IPS-15b (cell line): ENCODE results near the gene KRTAP5-9.
"Not testable (repeated sequence)": the region's sequence is repeated elsewhere in the genome, so short reads cannot be mapped to it uniquely, and the experiment has no call there.

ENCODE experiments used
- H3K27me3 ChIP-seq: one replicate; pipeline ENCODE4 v1.6.1; 2013; ENCODE audit warnings: low read length; ENCODE audit not compliant: control insufficient read depth, insufficient read depth
- H3K36me3 ChIP-seq: one replicate; pipeline ENCODE4 v1.6.1; 2013; ENCODE audit warnings: low read length; ENCODE audit not compliant: control insufficient read depth, insufficient read depth
- H3K4me1 ChIP-seq: one replicate; pipeline ENCODE4 v1.6.1; 2013; ENCODE audit warnings: mild to moderate bottlenecking, low read length; ENCODE audit not compliant: control insufficient read depth, insufficient read depth
- H3K4me3 ChIP-seq: one replicate; pipeline ENCODE4 v1.5.1; 2013; ENCODE audit warnings: low read depth, low read length
- H3K9ac ChIP-seq: one replicate; pipeline ENCODE4 v1.6.1; 2013; ENCODE audit warnings: low read depth, mild to moderate bottlenecking, low read length
- H3K9me3 ChIP-seq: one replicate; pipeline ENCODE4 v1.6.1; 2013; ENCODE audit warnings: mild to moderate bottlenecking, low read length; ENCODE audit not compliant: control insufficient read depth, insufficient read depth

Gene KRTAP5-9

DNA sequence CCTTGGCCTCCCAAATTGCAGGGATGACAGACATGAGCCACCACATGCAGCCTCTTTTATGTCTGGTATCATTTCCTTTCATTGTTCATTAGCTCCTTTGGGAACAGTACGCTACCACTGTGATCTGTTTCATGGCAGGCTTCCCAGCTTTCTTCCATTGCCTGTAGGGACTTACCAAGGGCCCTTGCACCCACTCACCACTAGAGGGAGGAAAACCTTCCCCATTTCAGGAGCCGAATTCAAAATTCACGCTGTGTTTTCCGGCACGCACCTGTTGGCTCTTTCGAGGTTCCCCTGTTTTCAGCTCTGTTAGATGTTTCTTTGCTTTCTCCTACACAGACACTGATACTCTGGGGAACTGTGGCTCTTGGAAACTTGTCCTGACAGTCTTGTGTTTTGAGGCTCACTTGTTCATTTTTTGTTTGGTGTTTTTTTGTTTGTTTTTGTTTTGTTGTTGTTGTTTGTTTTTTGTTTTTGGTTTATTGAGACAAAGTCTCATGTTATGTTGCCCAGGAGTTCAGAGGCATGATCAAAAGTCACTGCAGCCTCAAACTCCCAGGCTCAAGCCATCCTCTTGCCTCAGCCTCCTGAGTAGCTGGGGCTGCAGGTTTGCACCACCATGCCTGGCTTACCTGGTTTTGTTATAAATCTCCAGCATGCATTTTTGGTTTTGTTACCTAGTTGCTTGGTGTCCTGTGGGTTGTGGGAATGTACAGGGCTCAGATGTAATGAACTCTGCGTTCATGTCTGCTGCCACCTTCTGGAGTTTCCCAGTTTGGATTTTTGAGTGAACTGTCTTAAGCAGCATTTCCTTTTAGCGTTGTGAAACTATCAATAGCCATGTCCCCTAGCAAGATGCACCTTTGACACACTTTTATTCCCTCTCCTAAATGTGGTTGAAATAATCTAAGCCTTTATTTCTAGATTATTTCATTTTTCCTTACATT lies 32.1 kb downstream of the KRTAP5-9 start:
- Histone ChIP-seq H3K9me3 (no peaks in the 10 kb centered on the region), H3K27me3 (no peaks in the 10 kb centered on the region), H3K36me3 (no peaks in the 10 kb centered on the region), H3K4me3 (no peak overlapping the region), H3K9ac (no peak overlapping the region), H3K4me1 (no peaks in the 10 kb centered on the region)

DNA sequence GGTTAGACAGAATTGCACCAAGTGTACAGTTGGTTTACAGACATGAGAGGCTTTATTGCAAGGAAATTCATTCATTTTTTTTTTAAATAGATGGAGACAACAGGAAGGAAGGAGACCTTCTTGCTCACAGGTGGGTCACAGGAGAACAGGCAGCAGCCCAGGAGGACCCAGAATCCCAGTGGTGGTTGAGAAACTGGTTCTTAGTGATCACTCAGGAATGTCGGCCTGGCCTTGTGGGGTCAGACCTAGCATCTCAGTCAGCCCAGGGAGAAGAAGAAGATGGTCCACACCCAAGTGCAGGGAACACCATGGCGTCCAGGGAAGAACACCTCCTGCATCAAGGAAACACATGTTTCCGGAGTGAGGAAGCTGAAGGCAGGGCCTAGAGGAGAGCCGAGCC lies 33.6 kb downstream of the KRTAP5-9 start:
- Histone ChIP-seq H3K4me3 (no peak overlapping the region), H3K9me3 (no peaks in the 10 kb centered on the region), H3K4me1 (no peaks in the 10 kb centered on the region), H3K9ac (no peak overlapping the region), H3K27me3 (no peaks in the 10 kb centered on the region), H3K36me3 (no peaks in the 10 kb centered on the region)

DNA sequence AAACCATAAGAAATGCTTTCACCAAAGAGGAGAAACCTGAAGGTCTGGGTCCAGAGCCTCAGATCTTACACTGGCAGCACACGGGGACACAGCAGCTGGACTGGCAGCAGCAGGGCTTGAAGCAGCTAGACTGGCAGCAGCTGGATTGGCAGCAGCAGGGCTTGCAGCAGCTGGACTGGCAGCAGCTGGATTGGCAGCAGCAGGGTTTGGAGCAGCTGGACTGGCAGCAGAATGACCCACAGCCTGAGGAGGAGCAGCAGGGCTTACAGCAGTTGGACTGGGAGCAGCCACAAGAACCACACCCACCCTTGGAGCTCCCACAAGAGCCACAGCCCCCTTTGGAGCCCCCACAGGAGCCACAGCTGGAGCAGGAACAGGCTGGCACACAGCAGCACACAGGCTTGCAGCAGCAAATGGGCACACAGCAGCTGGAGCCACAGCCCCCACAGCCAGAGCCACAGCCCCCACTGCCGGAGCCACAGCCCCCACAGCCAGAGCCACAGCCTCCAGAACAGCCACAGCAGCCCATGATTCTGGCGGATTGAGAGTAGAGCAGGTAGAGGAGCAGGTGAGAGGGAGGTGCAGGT lies 34.2 kb downstream of the KRTAP5-9 start, which contains the start of gene KRTAP5-11:
KRTAP5-11 (minus strand) TSS at position 567 of the 587 bp plus-strand sequence; CDS start at position 529, 38 bp downstream.
- H3K9me3 ChIP-seq: no peaks in the 10 kb centered on the region
- no peak within 1 kb of the TSS for H3K9ac ChIP-seq
- no peaks in the 10 kb centered on the region for H3K36me3 ChIP-seq
- H3K4me3 ChIP-seq: no peak within 1 kb of the TSS
- H3K27me3 ChIP-seq: no peaks in the 10 kb centered on the region
- no peaks in the 10 kb centered on the region for H3K4me1 ChIP-seq

DNA sequence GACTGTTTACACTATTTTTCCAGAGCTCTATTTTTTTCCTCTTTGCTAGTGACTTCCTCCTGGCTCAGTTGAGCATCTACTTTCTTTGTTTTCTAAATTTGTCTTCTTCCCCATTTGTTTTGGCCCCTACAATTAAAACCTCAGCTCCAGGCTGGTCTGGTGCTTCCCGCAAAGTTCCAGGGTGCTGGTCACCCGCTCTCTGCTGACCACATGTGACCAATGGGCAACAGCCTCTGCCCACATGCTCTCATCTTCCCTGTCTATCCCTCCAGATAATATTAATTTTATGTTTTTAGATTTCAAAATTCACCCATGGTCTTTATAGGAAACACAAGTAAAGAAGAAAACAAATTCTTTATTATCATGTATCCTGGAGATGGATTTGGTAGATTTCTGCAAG lies 34.7 kb downstream of the KRTAP5-9 start:
- not testable (repeated sequence) for H3K4me1 ChIP-seq, H3K9ac ChIP-seq, H3K36me3 ChIP-seq, H3K4me3 ChIP-seq, H3K27me3 ChIP-seq, H3K9me3 ChIP-seq

DNA sequence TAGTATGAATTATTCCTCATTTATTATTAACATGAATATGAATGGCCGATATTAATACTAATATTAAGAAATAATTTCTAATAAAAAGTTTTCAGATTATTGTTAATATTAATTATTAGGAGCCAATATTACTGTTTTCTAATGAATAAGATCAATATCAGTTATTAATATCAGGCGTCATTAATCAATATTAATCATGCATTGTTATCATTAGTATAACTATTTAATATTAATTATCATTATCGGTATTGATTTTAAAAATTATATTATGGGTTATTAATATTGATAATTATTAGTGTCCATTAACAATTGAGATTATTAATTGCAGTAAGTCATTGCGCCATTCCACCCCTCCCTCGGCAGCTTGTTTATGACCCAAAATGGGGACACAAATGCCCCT lies 37.5 kb downstream of the KRTAP5-9 start:
- not testable (repeated sequence) for H3K9ac ChIP-seq, H3K27me3 ChIP-seq, H3K4me1 ChIP-seq, H3K36me3 ChIP-seq, H3K4me3 ChIP-seq, H3K9me3 ChIP-seq

DNA sequence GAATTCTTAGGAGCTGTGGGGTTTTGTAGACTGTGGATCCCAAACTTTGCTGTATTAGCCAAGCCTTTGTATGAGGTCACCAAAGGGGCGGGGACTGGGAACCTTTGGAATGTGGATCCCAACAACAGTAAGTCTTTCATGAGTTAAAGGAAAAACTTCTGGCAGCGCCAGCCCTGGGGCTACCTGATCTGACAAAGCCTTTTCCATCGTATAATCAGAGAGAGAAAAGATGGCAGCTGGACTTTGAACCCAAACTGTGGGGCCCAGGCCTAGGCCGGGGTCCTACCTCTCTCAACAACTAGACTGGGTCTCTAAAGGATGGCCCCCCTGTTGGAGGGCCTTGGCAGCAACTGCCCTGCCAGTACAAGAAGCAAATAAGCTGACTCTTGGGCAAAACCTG lies 40.1 kb downstream of the KRTAP5-9 start:
- H3K27me3 ChIP-seq, H3K4me1 ChIP-seq, H3K9ac ChIP-seq, H3K36me3 ChIP-seq, H3K9me3 ChIP-seq, H3K4me3 ChIP-seq: not testable (repeated sequence)

DNA sequence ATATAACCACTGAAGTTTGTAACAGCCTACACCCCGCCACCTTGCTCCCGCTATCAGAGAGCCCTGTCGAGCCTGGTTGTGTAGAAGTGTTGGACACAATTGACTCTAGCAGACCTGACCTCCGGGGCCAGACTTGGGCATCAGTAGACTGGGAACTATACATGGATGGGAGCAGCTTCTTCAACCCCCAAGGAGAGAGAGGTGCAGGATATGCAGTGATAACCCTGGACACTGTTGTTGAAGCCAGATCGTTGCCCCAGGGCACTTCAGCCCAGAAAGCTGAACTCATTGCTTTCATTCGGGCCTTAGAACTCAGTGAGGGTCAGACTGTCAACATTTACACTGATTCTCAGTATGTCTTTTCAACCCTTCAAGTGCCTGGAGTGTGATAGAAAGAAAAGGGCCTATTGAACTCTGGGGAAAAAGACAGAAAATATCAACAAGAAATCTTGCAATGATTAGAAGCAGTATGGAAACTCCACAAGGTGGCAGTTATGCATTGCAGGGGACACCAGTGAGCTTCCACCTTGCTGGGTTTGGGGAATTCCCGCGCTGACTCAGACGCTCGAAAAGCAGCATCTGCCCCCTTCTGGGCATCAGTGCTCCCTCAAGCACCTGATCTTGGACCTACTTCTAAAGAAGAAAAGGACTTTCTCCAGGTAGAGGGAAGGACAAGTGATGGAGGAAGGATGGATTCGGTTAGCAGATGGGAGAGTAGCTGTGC lies 40.8 kb downstream of the KRTAP5-9 start:
- not testable (repeated sequence) for H3K4me1 ChIP-seq, H3K27me3 ChIP-seq, H3K36me3 ChIP-seq, H3K9ac ChIP-seq, H3K4me3 ChIP-seq, H3K9me3 ChIP-seq

DNA sequence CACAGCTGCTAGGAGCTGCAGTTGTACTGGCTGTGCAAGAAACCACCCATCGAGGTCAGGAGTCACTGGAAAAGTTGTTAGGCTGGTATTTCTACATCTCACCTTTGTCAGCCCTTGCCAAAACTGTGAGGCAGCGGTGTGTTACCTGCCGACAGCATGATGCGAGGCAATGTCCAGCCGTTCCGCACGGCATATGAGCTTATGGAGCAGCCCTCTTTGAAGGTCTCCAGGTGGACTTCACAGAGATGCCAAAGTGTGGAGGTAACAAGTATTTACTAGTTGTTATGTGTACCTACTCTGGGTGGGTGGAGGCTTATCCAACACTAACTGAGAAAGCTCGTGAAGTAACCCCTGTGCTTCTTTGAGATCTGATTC lies 41.3 kb downstream of the KRTAP5-9 start:
- not testable (repeated sequence) for H3K9ac ChIP-seq, H3K27me3 ChIP-seq, H3K4me3 ChIP-seq, H3K9me3 ChIP-seq, H3K4me1 ChIP-seq, H3K36me3 ChIP-seq
